A549 (cell line): ENCODE measurements around the gene RANBP17.

Experiments used
- CBX8 ChIP-seq: fragments of 200-600 bp; sonication (generic); IDR thresholded peaks from 2 replicates; pipeline ENCODE4 v1.6.1; 2016
- CEBPB ChIP-seq, 2 experiments: fragments of >200 bp in 1 of 2; sonication (Bioruptor Twin) in 1 of 2; formaldehyde crosslinking in 1 of 2; IDR thresholded peaks; 2 replicates each; pipeline ENCODE4 v1.6.1; 2012 to 2016
- CTCF ChIP-seq: fragments of >200 bp; sonication (Bioruptor Twin); formaldehyde crosslinking; IDR thresholded peaks from 3 replicates; pipeline ENCODE4 v1.5.1; 2016
- JUNB ChIP-seq: fragments of >200 bp; sonication (Bioruptor Twin); formaldehyde crosslinking; IDR thresholded peaks from 2 replicates; pipeline ENCODE4 v1.6.1; 2016
- KDM5A ChIP-seq: fragments of 200-600 bp; sonication (generic); IDR thresholded peaks from 2 replicates; pipeline ENCODE4 v1.6.1; 2016; ENCODE audit warnings: antibody characterized with exemption, mild to moderate bottlenecking
- NR3C1 ChIP-seq: fragments of >200 bp; sonication (Bioruptor Twin); formaldehyde crosslinking; IDR thresholded peaks from 3 replicates; pipeline ENCODE4 v1.6.1; 2017
- PHF8 ChIP-seq: fragments of 200-600 bp; sonication (generic); IDR thresholded peaks from 2 replicates; pipeline ENCODE4 v1.6.1; 2016; ENCODE audit warnings: low read depth, mild to moderate bottlenecking, antibody characterized with exemption, moderate library complexity, borderline replicate concordance
- RAD21 ChIP-seq, 2 experiments: fragments of >200 bp in 1 of 2; sonication (Bioruptor Twin) in 1 of 2; formaldehyde crosslinking in 1 of 2; IDR thresholded peaks in 1 of 2; conservative IDR thresholded peaks in 1 of 2; 2 replicates in 1 of 2; 3 replicates in 1 of 2; pipeline ENCODE4 v1.6.1; 2012 to 2018; ENCODE audit warnings: inconsistent platforms in 1 of 2
- SMC3 ChIP-seq: fragments of >200 bp; sonication (Bioruptor Twin); formaldehyde crosslinking; IDR thresholded peaks from 3 replicates; pipeline ENCODE4 v1.6.1; 2018; ENCODE audit warnings: inconsistent platforms
- ZNF302 ChIP-seq: fragments of 250-450 bp; sonication (Bioruptor Pico); IDR thresholded peaks from 2 replicates; pipeline ENCODE4 v1.9.0; 2021; ENCODE audit warnings: inconsistent platforms, mild to moderate bottlenecking, moderate library complexity

- TF ChIP-seq CTCF = no peak
- no peak for TF ChIP-seq CEBPB (IDR thresholded peaks at IDR 0.05)
- TF ChIP-seq KDM5A = no peak
- no peak for TF ChIP-seq ZNF302 (CRISPR knock-in tag)
- no peak for TF ChIP-seq JUNB
- no peak for TF ChIP-seq RAD21 (conservative IDR thresholded peaks at IDR 0.05 in 1 of 2, IDR thresholded peaks at IDR 0.05 in 1 of 2)
- no peak for TF ChIP-seq SMC3
- no peak for TF ChIP-seq PHF8
- no peak for TF ChIP-seq NR3C1
- no peak for TF ChIP-seq CBX8
Observed at GRCh38 chr5:170903075-170903474, 41.3 kb downstream of the RANBP17 start.
